ENCODE data around the gene ARRDC4. TPM values are rescaled to one million over a fixed set of nuclear protein-coding genes. Genes with fewer than 3 reads are reported as not detected.

ARRDC4 gene, protein sequence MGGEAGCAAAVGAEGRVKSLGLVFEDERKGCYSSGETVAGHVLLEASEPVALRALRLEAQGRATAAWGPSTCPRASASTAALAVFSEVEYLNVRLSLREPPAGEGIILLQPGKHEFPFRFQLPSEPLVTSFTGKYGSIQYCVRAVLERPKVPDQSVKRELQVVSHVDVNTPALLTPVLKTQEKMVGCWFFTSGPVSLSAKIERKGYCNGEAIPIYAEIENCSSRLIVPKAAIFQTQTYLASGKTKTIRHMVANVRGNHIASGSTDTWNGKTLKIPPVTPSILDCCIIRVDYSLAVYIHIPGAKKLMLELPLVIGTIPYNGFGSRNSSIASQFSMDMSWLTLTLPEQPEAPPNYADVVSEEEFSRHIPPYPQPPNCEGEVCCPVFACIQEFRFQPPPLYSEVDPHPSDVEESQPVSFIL
- total RNA-seq (2014; rRNA removed; shearing (Covaris generic)): 33.0 and 35.5 TPM in 2 replicates
- polyA plus RNA-seq (2014; cell fraction: nucleus; rRNA removed): 17.9 and 29.6 TPM in 2 replicates

DNA sequence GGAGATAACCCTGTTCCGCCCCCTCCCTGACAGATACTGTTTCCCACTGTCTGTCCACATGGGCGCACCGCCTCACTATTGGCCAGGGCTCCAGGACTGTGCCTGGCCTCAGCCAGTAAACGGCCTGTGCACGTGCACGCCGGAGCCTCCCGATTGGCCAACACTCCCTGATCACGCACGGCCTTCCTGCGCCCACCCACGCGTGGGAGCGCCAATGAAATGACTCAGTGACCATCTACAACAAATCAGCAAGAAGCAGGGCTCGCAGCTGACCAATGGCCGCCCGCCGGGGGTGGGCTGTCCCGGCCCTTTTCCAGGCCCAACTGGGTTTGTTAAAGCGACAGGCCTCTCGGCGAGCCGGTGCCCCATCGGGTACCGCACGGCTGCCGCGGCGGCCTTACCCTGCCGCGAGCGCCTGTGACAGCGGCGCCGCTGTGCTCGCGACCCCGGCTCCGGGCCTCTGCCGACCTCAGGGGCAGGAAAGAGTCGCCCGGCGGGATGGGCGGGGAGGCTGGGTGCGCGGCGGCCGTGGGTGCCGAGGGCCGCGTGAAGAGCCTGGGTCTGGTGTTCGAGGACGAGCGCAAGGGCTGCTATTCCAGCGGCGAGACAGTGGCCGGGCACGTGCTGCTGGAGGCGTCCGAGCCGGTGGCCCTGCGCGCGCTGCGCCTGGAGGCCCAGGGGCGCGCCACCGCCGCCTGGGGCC lies at the start of gene ARRDC4:
Gene ARRDC4 (plus strand): TSS at position 340 of the 703 bp plus-strand sequence. CDS start 159 bp downstream, at position 499.
- peak; percentile 99 for DNase-seq (ENCODE audit: extremely low read depth, low read depth)

DNA sequence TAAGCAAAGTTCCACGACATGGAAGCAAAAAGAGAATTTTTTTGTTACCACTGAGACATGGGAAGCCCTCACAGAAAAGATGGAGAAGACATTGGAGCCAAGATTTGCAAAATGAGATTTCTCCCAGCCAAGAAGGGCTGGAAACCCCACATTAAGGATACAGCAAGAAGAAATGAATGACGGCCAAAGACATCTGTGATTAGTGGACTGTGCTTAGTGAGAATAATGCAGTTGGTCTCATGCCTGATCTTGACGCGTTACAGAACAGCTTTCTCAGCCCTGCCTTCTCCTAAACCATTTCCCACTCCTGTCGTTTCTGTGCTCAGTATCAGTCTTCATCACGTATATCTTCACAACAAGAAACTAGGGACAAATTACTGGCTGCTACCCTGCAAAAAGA lies 45.8 kb upstream of the ARRDC4 start:
- DNase-seq (ENCODE audit: extremely low read depth, low read depth): no peak

GRCh38 chr15:97915261-97915660 lies 45.2 kb upstream of the ARRDC4 start:
- no peak for DNase-seq (ENCODE audit: extremely low read depth, low read depth)

- no peak for DNase-seq (ENCODE audit: extremely low read depth, low read depth)
Observed at GRCh38 chr15:97921296-97921865, 39.1 kb upstream of the ARRDC4 start.

GRCh38 chr15:97929456-97930229 lies 30.9 kb upstream of the ARRDC4 start:
- no peak for DNase-seq (ENCODE audit: extremely low read depth, low read depth)

DNA sequence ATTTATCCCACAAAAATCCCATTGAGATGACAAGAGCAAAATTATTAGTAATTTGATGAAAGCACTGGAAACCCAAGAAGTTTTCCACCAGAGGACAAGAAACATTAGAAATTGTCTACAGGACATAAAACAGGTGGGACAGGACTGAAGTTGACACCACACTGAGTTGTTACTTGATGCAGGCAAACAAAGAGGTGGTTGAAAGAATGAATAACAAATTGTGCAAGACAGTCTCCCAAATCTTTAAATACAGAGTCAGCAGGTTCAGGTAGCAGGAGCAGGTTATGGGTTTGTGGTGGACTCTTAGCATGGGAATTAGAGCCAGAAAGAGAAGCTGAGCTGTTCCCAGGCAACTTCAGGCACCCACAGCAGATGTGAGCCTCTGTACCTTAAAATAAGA lies 30.3 kb upstream of the ARRDC4 start:
- DNase-seq (ENCODE audit: extremely low read depth, low read depth): no peak

- DNase-seq (ENCODE audit: extremely low read depth, low read depth): no peak
Observed at GRCh38 chr15:97931314-97931713, 29.2 kb upstream of the ARRDC4 start.

GRCh38 chr15:97933589-97933988 lies 26.9 kb upstream of the ARRDC4 start:
- no peak for DNase-seq (ENCODE audit: extremely low read depth, low read depth)

DNA sequence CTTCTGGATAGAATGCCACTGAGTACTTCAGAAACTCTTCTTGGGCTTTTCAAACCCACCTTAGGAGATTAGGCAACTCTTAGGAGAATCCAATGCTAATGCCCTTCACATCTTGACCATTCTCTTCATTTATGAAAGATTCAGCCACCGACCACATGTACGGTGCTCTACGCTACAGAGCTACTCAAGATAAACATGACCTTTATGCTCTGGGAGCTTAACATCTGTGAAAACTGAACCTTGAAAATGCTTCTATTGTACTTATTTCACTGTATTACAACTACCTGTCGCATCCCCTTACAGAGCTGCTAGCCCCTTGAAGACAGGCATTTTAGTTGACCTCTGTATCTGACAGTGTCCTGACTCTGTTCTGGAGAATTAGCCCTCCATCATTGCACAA lies 19.5 kb upstream of the ARRDC4 start:
- no peak for DNase-seq (ENCODE audit: extremely low read depth, low read depth)

- DNase-seq (ENCODE audit: extremely low read depth, low read depth): no peak
Observed at GRCh38 chr15:97941572-97941971, 18.9 kb upstream of the ARRDC4 start.

- no peak for DNase-seq (ENCODE audit: extremely low read depth, low read depth)
Observed at GRCh38 chr15:97944724-97945123, 15.8 kb upstream of the ARRDC4 start.

DNA sequence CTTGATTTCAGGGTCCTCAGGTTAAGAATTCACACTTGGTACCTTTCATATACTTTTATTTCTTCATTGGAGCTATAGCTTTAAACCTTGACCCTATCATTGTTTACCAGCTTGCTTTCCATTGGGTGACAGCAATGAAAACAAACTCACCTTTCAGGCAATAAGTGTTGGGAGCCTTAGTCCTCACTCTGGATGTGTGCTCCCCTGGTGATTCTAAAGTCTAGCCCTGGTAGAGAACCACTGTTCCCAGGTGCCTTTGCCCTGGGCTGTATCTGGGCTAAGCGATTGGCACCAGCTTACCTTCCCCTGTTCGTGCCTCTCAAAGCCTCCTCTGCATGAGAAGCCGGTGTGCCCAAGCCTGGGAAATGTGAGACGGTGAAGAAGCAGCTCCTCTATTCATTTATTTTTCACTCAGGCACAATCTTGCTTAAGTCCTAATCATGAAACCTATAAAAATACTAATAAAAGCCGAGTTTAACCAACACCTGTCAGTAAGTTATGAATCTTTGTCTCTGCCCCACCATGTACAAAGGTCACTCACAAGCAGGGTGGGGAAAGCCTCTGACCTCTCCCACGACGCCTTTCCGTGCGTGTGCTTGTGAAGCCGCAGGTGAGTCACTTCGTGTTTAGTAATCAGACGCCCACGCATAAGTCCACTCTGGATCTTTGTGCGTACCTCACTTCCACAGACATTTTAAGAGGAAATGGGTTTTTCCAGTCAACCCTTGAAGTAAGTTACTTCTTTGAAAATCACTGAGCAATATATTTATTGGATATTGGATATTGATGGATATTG lies 12.8 kb upstream of the ARRDC4 start:
- no peak for DNase-seq (ENCODE audit: extremely low read depth, low read depth)

DNA sequence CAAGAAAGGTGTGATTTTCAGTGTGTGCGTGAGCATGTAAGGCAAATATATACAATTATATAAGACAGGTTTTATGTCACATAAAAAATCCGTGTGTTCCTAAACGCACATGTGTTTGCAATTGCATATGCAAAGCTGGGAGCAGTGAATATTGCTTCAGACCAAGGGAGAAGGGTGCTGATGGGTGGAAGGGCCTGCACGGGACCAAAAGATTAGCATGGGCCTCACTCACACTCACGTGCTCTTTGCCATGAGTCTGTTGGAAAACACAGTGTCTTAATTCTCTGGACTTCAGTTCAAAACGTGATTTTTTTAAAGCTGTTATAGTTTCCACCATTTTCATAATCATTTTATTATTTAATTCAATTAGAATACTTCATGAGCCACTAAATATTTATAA lies 7.2 kb upstream of the ARRDC4 start:
- DNase-seq (ENCODE audit: extremely low read depth, low read depth): no peak

GRCh38 chr15:97953748-97954147 lies 6.8 kb upstream of the ARRDC4 start:
- DNase-seq (ENCODE audit: extremely low read depth, low read depth): no peak

DNA sequence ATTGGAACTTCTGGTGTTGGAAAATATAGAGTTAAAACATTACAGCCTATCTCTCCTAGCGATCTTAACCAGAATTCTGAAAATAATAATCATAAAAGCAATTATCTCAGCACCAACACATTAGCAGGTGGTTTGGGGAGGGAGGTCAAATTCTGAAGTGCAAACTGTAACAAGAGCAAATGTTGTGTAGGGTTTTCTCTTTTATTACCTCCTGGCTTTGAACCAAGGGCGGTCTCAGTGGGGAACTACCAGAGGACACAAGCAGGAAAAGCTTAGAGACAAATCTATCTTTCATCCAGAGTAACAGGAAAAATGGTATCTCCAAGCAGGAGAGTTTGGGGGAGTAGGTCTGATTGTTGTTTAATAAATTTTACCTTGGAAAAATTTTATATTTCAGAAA lies 5.5 kb upstream of the ARRDC4 start:
- DNase-seq (ENCODE audit: extremely low read depth, low read depth): no peak

GRCh38 chr15:97955529-97955928 lies 5.0 kb upstream of the ARRDC4 start:
- no peak for DNase-seq (ENCODE audit: extremely low read depth, low read depth)

DNA sequence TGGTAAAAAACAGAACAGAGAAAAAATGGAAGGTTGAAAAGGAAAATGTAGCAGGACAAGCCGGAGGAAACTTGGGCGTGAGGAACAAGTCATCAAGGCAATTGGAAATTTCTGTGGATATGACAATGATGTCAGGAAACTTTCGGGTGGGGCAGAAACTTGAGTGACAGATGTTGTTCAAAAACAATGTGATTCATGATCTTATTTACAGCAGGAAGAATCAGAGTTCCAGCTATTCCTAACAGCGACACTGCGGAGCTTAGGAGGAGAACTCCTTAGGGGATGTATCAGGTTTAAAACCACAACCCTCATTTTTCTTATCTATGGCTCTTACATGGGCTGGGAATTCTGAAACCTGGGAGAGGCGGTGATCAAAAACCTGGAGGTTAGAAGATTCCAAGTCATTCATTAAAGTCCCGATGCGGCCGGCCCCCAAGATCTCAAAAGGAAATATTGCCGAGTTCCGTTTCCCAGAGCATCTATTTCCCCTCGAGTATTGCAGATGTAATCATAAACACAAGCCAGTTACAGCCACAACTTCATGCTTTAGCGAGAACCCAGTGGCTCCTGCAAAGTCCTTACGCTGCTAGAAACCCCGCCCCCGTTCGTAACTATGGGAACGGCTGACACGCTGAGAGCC lies 659 bp upstream of the ARRDC4 start:
- DNase-seq (ENCODE audit: extremely low read depth, low read depth): peak; percentile 12

GRCh38 chr15:97961067-97961954 lies 808 bp downstream of the ARRDC4 start:
- peak; percentile 7 for DNase-seq (ENCODE audit: extremely low read depth, low read depth)

All from NCI-H460 (cell line).